UCSD-AML1 (cell line): ENCODE data around the gene CRHR2.
"Not testable (repeated sequence)": the region's sequence is repeated elsewhere in the genome, so short reads cannot be mapped to it uniquely, and the experiment has no call there.

Experiments used
- DNase-seq: peaks from one replicate; lab custom pipeline; 2025; ENCODE audit not compliant: unreplicated experiment; lab: John Stamatoyannopoulos, UW

Gene CRHR2

DNA sequence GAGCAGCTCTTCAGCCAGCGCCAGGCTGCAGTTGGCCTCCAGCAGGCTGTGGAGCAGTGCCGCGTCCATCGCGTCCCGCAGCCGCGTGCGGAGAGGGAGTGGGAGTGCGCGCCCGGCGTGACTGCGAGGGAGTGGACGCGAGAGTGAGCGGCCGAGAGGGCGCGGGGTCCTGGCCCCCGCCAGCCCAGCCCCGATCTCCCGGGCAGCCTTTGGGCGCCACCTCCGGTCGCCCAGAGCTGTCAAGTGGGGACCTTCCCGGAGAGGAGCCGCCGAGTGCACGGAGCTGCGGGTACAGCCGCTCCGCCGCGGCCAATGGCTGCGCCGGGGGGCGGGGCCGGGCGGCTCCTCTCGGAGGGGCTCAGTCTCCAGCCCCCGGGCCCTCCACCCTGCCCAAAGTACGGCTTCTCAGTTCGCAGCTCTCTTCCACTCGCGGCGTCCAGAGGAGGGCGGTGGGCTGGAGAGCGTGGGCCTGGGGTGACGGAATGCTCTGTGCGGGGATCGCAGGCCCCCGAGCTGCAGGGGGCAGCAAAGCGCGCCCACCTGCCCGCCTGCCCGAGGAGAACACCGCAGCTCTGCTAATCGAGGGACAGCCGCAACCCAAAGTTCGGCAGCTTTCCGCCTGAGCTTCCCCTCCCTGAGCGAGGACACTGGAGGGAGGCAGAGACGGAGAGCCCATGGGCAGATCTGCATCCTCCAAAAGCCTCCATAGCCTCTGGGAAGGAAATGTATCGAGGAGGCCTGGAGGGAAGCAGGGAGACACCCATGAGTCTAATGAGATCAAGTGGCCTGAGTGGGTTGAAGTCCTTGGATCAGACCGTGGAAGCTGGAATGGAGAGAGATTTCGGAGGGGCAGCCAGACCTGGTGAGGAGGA lies at the start of gene CRHR2:
CRHR2 (minus strand) TSS at position 245 of the 872 bp plus-strand sequence; CDS start at position 69, 176 bp downstream.
- DNase-seq: no peak

DNA sequence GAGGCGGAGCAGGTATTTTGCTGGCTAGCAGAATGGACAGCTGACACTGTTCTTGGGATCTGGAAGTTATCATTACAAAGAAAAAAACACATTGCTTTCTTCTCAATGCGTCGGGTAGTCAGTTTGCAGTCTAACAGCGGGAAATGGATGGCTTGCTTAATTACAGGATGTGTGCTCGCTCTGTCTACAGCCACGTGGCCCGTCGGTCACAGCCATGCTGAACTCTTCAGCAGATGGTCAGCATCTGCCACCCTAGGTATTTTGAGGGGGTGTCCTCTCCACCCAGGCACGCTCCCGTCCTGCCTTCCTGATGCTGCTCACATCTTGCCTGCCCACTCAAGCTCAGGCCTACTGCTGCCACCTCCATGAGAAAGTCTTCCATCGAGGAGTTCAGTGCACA lies 49.3 kb upstream of the CRHR2 start:
- no peak for DNase-seq

DNA sequence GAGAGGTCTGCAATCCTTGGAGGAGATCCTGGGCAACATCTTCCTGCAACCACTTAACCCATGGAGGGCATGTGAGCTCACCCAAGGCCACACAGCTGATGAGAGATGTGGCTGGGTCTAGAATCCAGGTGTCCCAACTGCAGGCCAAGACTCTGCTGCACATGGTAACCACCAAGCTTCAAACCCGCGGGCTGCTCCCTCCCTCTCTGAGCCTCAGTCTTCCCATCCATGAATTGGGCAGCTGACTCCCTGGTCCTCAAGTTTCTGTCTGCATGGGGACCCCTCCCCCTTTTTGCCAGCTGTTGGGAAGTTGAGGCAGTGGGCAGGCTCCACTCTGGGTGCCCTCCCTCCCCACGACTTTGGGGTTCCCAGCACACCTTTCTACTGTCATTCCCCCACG lies 48.7 kb upstream of the CRHR2 start:
- DNase-seq: no peak

GRCh38 chr7:30730097-30730496 lies 47.8 kb upstream of the CRHR2 start:
- DNase-seq: no peak

GRCh38 chr7:30729642-30730041 lies 47.4 kb upstream of the CRHR2 start:
- DNase-seq: no peak

DNA sequence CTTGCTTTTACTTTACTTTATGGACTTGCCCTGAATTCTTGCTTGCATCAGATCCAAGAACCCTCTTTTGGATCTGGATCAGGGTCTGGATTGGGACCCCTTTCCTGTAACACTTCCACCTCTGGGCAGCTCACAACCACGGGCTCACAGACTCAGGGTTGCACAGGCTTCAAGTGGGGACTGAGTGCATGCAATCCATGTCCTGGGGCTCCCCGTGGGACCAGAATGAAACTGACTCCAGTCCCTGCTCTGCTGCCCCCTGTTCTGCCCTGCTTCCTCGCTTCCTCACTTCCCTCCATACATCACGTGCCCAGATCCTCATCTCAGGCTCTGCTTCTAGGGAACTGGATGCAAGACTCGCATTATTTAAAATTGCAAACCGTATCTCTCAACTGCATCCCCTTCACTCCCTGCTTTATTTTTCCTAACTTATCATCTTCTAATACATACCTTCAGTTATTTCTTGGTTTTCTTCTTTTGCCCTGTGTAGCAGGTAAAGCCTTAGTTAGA lies 46.4 kb upstream of the CRHR2 start:
- no peak for DNase-seq

DNA sequence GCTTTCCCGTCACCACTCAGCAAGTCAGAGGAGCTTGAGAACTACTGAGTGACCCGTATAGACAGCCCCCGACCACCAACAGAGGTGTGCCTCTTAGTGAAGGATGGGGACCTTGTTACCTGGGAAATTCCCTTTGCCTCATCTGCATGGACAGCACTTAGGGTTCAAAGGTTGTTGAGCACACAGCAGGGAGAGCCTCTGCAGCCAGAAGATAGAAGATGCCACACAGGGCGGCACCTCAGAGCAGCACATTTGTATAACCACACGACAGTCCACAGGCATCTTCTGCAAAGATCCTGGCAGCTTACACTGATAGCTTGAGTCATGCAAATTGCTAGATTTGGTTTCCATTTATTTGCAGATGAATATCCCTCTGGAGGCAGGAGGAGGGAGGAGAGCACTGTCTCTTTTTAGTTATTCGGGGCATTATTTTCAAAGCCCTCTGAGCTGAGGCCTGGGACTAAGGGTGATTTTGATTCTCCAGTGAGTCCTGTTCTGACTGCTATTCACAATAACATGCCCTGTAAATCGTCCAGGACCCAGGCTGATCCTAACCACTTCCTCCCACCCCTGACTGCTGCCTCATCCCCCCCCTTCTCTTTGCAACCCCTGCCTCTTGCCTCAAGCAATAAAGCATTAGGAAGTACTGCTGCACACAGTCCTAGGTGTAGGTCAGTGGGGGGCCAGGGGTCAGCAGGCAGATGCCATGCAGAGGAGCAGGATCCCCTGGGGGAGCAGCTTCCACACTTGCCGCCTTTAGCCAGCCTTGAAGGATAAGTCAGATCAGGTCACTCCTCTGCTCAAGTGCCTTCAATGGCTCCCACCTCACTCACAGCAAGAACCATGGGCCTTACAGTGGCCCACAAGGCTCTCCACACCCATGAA lies 45.0 kb upstream of the CRHR2 start:
- DNase-seq: peak; percentile 7

DNA sequence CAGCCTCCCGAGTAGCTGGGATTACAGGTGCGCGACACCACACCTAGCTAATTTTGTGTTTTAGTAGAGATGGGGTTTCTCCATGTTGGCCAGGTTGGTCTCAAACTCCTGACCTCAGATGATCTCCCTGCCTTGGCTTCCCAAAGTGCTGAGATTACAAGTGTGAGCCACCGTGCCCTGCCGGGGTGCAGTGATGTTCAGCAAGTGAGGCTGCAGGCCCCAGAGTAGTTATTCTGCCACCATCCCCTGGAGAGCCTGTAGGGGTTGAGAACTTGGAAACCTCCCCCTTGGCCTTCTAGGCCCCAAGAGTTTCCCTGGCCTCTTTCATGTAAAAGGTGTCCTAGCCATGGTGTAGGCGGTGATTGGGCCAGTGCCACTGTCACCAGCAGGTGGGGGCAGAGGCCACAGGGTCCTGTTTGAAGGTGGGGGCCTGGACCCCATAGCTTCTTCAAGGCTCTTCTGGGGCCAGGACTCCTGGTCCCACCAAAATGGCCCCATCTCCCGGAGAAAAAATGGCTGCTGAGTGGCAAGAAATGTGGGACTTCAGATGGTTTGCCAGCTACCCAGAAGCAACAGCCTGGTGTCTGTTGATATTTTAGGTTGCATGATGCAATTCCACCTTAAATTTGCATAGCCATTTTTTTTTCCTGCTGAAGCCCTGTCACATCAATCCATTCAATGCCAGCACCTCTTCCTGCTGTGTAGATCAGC lies 44.2 kb upstream of the CRHR2 start:
- DNase-seq: no peak

GRCh38 chr7:30723776-30724175 lies 41.5 kb upstream of the CRHR2 start:
- no peak for DNase-seq

GRCh38 chr7:30722671-30723070 lies 40.4 kb upstream of the CRHR2 start:
- no peak for DNase-seq

GRCh38 chr7:30722187-30722586 lies 39.9 kb upstream of the CRHR2 start:
- no peak for DNase-seq

GRCh38 chr7:30721211-30721610 lies 39.0 kb upstream of the CRHR2 start:
- no peak for DNase-seq

DNA sequence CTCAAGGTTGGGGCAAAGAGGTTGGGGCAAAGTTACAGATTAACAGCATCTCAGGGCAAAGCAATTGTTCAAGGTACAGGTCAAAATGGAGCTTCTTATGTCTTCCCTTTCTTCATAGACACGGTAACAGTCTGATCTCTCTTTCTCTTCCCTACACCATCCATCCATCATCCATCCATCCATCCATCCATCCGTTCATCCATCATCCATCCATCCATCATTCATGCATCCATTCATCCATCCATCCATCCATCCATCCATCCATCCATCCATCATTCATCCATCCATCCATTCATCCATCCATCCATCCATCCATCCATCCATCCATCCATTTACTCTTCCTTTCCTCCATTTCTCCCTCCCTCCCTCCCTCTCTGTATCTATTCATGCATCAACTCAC lies 37.2 kb upstream of the CRHR2 start:
- not testable (repeated sequence) for DNase-seq

DNA sequence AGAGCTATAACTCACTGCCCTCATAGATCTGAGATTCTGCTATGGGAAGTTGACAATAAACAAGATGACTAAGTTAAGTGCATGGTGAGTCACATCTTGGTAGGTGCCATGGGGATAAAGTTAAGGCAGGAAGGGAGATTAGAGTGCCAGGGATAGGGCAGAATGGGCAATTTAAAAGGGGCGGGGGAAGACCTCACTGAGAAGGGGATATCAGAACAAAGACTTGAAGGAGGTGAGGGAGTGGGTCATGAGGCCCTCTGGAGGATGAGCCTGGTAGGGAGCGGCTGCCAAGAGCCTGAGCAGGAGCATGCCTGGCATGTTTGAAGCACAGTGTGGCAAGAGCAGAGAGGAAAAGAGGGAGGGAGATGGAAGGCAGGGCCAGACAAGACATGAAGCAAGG lies 34.9 kb upstream of the CRHR2 start:
- DNase-seq: no peak

DNA sequence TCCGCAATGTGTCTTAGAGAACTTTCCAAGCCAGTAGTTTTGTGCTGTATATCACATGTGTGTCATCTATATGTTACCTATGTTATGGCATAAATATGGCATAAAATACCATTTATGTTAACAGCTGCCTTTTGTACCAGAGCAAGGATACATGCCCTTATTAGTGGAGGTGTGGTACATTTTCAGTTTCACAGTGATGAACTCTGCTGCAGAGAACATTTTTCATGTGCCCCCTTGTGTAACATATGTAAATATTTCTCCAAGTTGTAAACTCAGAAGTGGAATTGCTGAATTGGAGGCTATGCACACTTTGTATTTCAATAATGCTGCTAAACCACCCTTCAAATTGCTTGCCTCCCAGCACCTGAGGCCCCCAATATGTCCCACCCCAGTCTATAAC lies 31.9 kb upstream of the CRHR2 start:
- DNase-seq: no peak

GRCh38 chr7:30713392-30713791 lies 31.1 kb upstream of the CRHR2 start:
- no peak for DNase-seq

- DNase-seq: no peak
These were observed 28.4 kb upstream of the CRHR2 start for GRCh38 chr7:30710669-30711068.

GRCh38 chr7:30709549-30709948 lies 27.3 kb upstream of the CRHR2 start:
- no peak for DNase-seq

GRCh38 chr7:30708983-30709382 lies 26.7 kb upstream of the CRHR2 start:
- no peak for DNase-seq

- DNase-seq: no peak
These were observed 26.2 kb upstream of the CRHR2 start for GRCh38 chr7:30708412-30708811.
